Endodermal cell (in vitro differentiated cells): ENCODE data around the gene FAM118A. TPM values are rescaled to one million over a fixed set of nuclear protein-coding genes. Genes with fewer than 3 reads are reported as not detected.

Source experiments
- DNase-seq: peaks from one replicate; pipeline ENCODE4 v3.0.0-alpha.2; 2017
- H3K27ac ChIP-seq: 2 replicates; pipeline ENCODE4 v1.5.1; 2013; ENCODE audit warnings: mild to moderate bottlenecking, low read depth, low read length, moderate library complexity
- H3K27me3 ChIP-seq: 2 replicates; pipeline ENCODE4 v1.6.1; 2013; ENCODE audit warnings: mild to moderate bottlenecking, low read length, moderate library complexity; ENCODE audit not compliant: insufficient read depth, control insufficient read depth, poor library complexity, severe bottlenecking
- H3K36me3 ChIP-seq: 2 replicates; pipeline ENCODE4 v1.7.0; 2013; ENCODE audit warnings: mild to moderate bottlenecking, low read length, moderate library complexity; ENCODE audit not compliant: control insufficient read depth, insufficient read depth
- H3K4me1 ChIP-seq: one replicate; pipeline ENCODE4 v1.7.0; 2013; ENCODE audit warnings: low read length; ENCODE audit not compliant: control insufficient read depth, insufficient read depth
- H3K4me3 ChIP-seq: 2 replicates; pipeline ENCODE4 v1.5.1; 2013; ENCODE audit warnings: mild to moderate bottlenecking, low read length, moderate library complexity
- H3K9ac ChIP-seq: 2 replicates; pipeline ENCODE4 v1.6.1; 2013; ENCODE audit warnings: mild to moderate bottlenecking, low read length, moderate library complexity; ENCODE audit not compliant: poor library complexity, severe bottlenecking; ENCODE audit errors: extremely low read depth
- H3K9me3 ChIP-seq: 2 replicates; pipeline ENCODE4 v1.6.1; 2013; ENCODE audit warnings: mild to moderate bottlenecking, low read length, moderate library complexity; ENCODE audit not compliant: control insufficient read depth
- H3K27ac Mint-ChIP-seq: 2 replicates; pipeline ENCODE4 v1.8.0; 2020; ENCODE audit warnings: mixed read lengths
- H3K27me3 Mint-ChIP-seq: 2 replicates; pipeline ENCODE4 v1.8.0; 2021; ENCODE audit warnings: mild to moderate bottlenecking, mixed read lengths; ENCODE audit not compliant: insufficient read depth
- H3K36me3 Mint-ChIP-seq: 2 replicates; pipeline ENCODE4 v1.8.0; 2020; ENCODE audit warnings: low read depth, mixed read lengths
- H3K4me1 Mint-ChIP-seq: 2 replicates; pipeline ENCODE4 v1.8.0; 2020; ENCODE audit warnings: mixed read lengths
- H3K4me3 Mint-ChIP-seq: 2 replicates; pipeline ENCODE4 v1.8.0; 2020; ENCODE audit warnings: mild to moderate bottlenecking, moderate library complexity, mixed read lengths
- H3K9me3 Mint-ChIP-seq: 2 replicates; pipeline ENCODE4 v1.8.0; 2020; ENCODE audit warnings: mild to moderate bottlenecking, mixed read lengths
- WGBS, 2 experiments: methylation state at CpG; one replicate each; pipeline versions ENCODE4 v1.1.5 to v1.1.7; 2013; ENCODE audit warnings: missing lambda C conversion rate in 2 of 2, mixed read lengths in 1 of 2; ENCODE audit not compliant: insufficient coverage in 1 of 2, insufficient read length in 1 of 2; 5-methylcytosine and 5-hydroxymethylcytosine counted together
- total RNA-seq, 2 donors: library from RNA; stranded (reverse); fragmentation: NEBNext Ultra II Directional in 1 of 2; extraction: Animal tissue kit (Norgen Biotek cat#: 25700) in 1 of 2; gene quantifications; 2 replicates in 1 of 2; 3 replicates in 1 of 2; pipeline ENCODE4 v1.2.1, GENCODE V29; 2021
- TF ChIP-seq, protein P1 (sequence below): fragments of 200-600 bp; sonication (generic); conservative IDR thresholded peaks from 2 replicates; pipeline ENCODE4 v1.5.0; 2021; ENCODE audit warnings: antibody characterized with exemption, mild to moderate bottlenecking

The FAM118A gene
- total RNA-seq, 2 donors from 2014 or later, result 46.3 to 143 TPM

- H3K9ac ChIP-seq, result no peak overlapping the region
- no peak overlapping the region for H3K4me3 ChIP-seq
- H3K27ac ChIP-seq, result no peak overlapping the region
- H3K4me3 Mint-ChIP-seq, result no peak overlapping the region
- H3K9me3 ChIP-seq, result no peaks in the 10 kb centered on the region
- peaks cover 27% of the 10 kb centered on the region for H3K4me1 Mint-ChIP-seq
- 95 to 98% methylated on average over 11 to 12 of the region's 12 CpGs for WGBS, 2 experiments
- H3K4me1 ChIP-seq, result peaks cover 10% of the 10 kb centered on the region
- peaks cover 58% of the 10 kb centered on the region for H3K36me3 ChIP-seq
- peaks cover 48% of the 10 kb centered on the region for H3K36me3 Mint-ChIP-seq
- H3K27me3 Mint-ChIP-seq, result no peaks in the 10 kb centered on the region
- no peaks in the 10 kb centered on the region for H3K9me3 Mint-ChIP-seq
- H3K27me3 ChIP-seq, result no peaks in the 10 kb centered on the region
- H3K27ac Mint-ChIP-seq, result no peak overlapping the region
- no peak for DNase-seq
- TF ChIP-seq, protein P1, sequence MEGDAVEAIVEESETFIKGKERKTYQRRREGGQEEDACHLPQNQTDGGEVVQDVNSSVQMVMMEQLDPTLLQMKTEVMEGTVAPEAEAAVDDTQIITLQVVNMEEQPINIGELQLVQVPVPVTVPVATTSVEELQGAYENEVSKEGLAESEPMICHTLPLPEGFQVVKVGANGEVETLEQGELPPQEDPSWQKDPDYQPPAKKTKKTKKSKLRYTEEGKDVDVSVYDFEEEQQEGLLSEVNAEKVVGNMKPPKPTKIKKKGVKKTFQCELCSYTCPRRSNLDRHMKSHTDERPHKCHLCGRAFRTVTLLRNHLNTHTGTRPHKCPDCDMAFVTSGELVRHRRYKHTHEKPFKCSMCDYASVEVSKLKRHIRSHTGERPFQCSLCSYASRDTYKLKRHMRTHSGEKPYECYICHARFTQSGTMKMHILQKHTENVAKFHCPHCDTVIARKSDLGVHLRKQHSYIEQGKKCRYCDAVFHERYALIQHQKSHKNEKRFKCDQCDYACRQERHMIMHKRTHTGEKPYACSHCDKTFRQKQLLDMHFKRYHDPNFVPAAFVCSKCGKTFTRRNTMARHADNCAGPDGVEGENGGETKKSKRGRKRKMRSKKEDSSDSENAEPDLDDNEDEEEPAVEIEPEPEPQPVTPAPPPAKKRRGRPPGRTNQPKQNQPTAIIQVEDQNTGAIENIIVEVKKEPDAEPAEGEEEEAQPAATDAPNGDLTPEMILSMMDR, result no peak
These were observed 12.1 kb downstream of the FAM118A start for GRCh38 chr22:45321827-45322226.

DNA sequence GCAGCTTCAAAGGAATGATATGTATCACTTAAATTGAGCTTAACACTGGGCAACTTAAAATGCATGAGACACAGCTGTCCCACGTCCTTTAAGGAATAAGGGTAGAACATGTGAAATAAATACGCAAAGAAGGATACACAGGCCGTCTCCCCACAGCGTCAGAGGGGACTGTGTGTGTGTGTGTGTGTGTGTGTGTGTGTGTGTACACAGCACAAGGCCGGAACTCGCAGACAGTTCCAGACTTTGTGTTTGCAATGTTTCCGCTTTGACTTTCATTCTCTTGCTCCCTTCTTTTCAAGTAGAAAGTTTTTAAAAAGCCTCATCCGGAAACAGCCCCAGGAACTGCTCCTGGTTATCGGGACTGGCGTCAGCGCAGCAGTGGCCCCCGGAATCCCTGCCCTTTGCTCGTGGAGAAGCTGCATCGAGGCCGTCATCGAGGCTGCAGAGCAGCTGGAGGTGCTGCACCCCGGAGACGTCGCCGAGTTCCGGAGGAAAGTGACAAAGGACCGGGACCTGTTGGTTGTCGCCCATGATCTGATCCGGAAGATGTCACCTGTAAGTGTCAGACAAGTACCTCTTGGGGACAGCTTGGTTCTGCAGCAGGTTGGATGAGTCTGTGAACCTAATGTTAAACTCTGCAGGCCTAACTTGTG lies 13.3 kb downstream of the FAM118A start:
- no peaks in the 10 kb centered on the region for H3K27me3 Mint-ChIP-seq
- TF ChIP-seq, protein P1, result no peak
- no peak for DNase-seq
- no peak overlapping the region for H3K4me3 Mint-ChIP-seq
- peaks cover 21% of the 10 kb centered on the region for H3K4me1 Mint-ChIP-seq
- peaks cover 10% of the 10 kb centered on the region for H3K4me1 ChIP-seq
- no peak overlapping the region for H3K27ac Mint-ChIP-seq
- H3K27ac ChIP-seq, result no peak overlapping the region
- no peaks in the 10 kb centered on the region for H3K27me3 ChIP-seq
- no peak overlapping the region for H3K9ac ChIP-seq
- no peak overlapping the region for H3K4me3 ChIP-seq
- 96 to 97% methylated on average over 13 to 24 of the region's 24 CpGs for WGBS, 2 experiments
- H3K36me3 ChIP-seq, result peaks cover 61% of the 10 kb centered on the region
- no peaks in the 10 kb centered on the region for H3K9me3 Mint-ChIP-seq
- H3K9me3 ChIP-seq, result no peaks in the 10 kb centered on the region
- peaks cover 55% of the 10 kb centered on the region for H3K36me3 Mint-ChIP-seq

- H3K9me3 ChIP-seq, result no peaks in the 10 kb centered on the region
- no peak for DNase-seq
- 84 to 100% methylated on average over 4 to 7 of the region's 7 CpGs for WGBS, 2 experiments
- peaks cover 55% of the 10 kb centered on the region for H3K36me3 Mint-ChIP-seq
- H3K4me3 Mint-ChIP-seq, result no peak overlapping the region
- H3K4me1 ChIP-seq, result peaks cover 8% of the 10 kb centered on the region
- no peak overlapping the region for H3K27ac ChIP-seq
- TF ChIP-seq, protein P1, result no peak
- no peak overlapping the region for H3K4me3 ChIP-seq
- no peaks in the 10 kb centered on the region for H3K27me3 Mint-ChIP-seq
- H3K36me3 ChIP-seq, result peaks cover 64% of the 10 kb centered on the region
- H3K9me3 Mint-ChIP-seq, result no peaks in the 10 kb centered on the region
- peaks cover 14% of the 10 kb centered on the region for H3K4me1 Mint-ChIP-seq
- no peaks in the 10 kb centered on the region for H3K27me3 ChIP-seq
- no peak overlapping the region for H3K27ac Mint-ChIP-seq
- no peak overlapping the region for H3K9ac ChIP-seq
These were observed 14.0 kb downstream of the FAM118A start for GRCh38 chr22:45323695-45324094.
